IMR-90 (cell line): ENCODE data around the gene PRPF8.
"Not testable (repeated sequence)": the region's sequence is repeated elsewhere in the genome, so short reads cannot be mapped to it uniquely, and the experiment has no call there.

Source experiments
- BHLHE40 ChIP-seq: fragments of 150-350 bp; IDR thresholded peaks from 2 replicates; pipeline ENCODE4 v1.6.1; 2016; ENCODE audit warnings: mild to moderate bottlenecking, low read depth, low read length
- CTCF ChIP-seq: conservative IDR thresholded peaks from 2 replicates; pipeline ENCODE4 v1.5.1; 2012; ENCODE audit warnings: mild to moderate bottlenecking, low read depth, low read length, improper control_type of control experiment
- ELK1 ChIP-seq: fragments of 150-350 bp; IDR thresholded peaks from 2 replicates; pipeline ENCODE4 v1.6.1; 2016; ENCODE audit warnings: low read depth, mild to moderate bottlenecking, low read length, moderate library complexity, borderline replicate concordance
- POLR2A ChIP-seq: IDR thresholded peaks from 2 replicates; pipeline ENCODE4 v1.6.1; 2012; ENCODE audit warnings: mild to moderate bottlenecking, low read depth, low read length

- not testable (repeated sequence) for TF ChIP-seq POLR2A, CTCF, ELK1, BHLHE40
Observed at GRCh38 chr17:1722022-1722421, 37.4 kb upstream of the PRPF8 start.
